Measurements from ENCODE around the gene WDR82.
A peak's percentile ranks its signal among the peaks of the same experiment; 100 is the strongest.

WDR82 gene

GRCh38 chr3:52216585-52217408 is 61.7 kb downstream of the WDR82 start:
- peak; percentile 64 to 86 for DNase-seq (ENCODE audit: low read depth in 1 of 2, low spot score in 1 of 2)
- TF ChIP-seq JUND (IDR thresholded peaks at IDR 0.05; ENCODE audit: low read depth) = peak; percentile 38; the same call in 1 of the 2 replicates
- in situ Hi-C loops (cut with HindIII; ENCODE audit: low pct_unique_long_range_greater_than_20kb, low sequenced_read_pairs) = no loop called here

GRCh38 chr3:52215351-52215750 is 63.1 kb downstream of the WDR82 start:
- TF ChIP-seq JUND (IDR thresholded peaks at IDR 0.05; ENCODE audit: low read depth) = no peak
- DNase-seq (ENCODE audit: low read depth in 1 of 2, low spot score in 1 of 2) = no peak
- in situ Hi-C loops (cut with HindIII; ENCODE audit: low pct_unique_long_range_greater_than_20kb, low sequenced_read_pairs) = no loop called here

DNA sequence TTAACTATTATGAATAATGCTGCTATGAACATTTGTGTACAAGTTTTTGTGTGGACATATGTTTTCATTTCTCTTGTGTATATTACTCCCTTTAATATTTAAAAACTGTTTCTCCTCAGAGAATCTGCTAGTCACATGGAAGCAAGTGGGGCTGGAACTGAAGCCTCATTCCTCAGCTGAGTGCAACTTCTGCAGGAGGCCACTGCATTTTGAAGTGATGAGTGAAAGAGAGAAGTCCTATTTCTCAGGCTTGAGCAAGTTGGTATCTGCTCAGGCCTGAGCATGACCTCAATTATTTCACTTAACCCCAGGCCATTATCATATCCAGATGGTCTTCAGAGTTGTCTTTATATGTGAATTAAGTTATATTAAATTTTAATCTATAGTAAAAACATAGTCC is 64.5 kb downstream of the WDR82 start:
- in situ Hi-C loops (cut with HindIII; ENCODE audit: low pct_unique_long_range_greater_than_20kb, low sequenced_read_pairs) = no loop called here
- TF ChIP-seq JUND (IDR thresholded peaks at IDR 0.05; ENCODE audit: low read depth) = no peak
- no peak for DNase-seq (ENCODE audit: low read depth in 1 of 2, low spot score in 1 of 2)

- in situ Hi-C loops (cut with HindIII; ENCODE audit: low pct_unique_long_range_greater_than_20kb, low sequenced_read_pairs) = no loop called here
- TF ChIP-seq JUND (IDR thresholded peaks at IDR 0.05; ENCODE audit: low read depth) = no peak
- no peak for DNase-seq (ENCODE audit: low read depth in 1 of 2, low spot score in 1 of 2)
These were observed 65.4 kb downstream of the WDR82 start for GRCh38 chr3:52213005-52213404.

GRCh38 chr3:52211268-52211891 is 67.1 kb downstream of the WDR82 start:
- in situ Hi-C loops (cut with HindIII; ENCODE audit: low pct_unique_long_range_greater_than_20kb, low sequenced_read_pairs) = no loop called here
- no peak for TF ChIP-seq JUND (IDR thresholded peaks at IDR 0.05; ENCODE audit: low read depth)
- no peak for DNase-seq (ENCODE audit: low read depth in 1 of 2, low spot score in 1 of 2)

- TF ChIP-seq JUND (IDR thresholded peaks at IDR 0.05; ENCODE audit: low read depth) = peak; percentile 69
- peak in 1 of 2 experiments; percentile 89 for DNase-seq (ENCODE audit: low read depth in 1 of 2, low spot score in 1 of 2)
- in situ Hi-C loops (cut with HindIII; ENCODE audit: low pct_unique_long_range_greater_than_20kb, low sequenced_read_pairs) = no loop called here
These were observed 67.9 kb downstream of the WDR82 start for GRCh38 chr3:52210550-52211046.

- no peak for DNase-seq (ENCODE audit: low read depth in 1 of 2, low spot score in 1 of 2)
- TF ChIP-seq JUND (IDR thresholded peaks at IDR 0.05; ENCODE audit: low read depth) = no peak
- in situ Hi-C loops (cut with HindIII; ENCODE audit: low pct_unique_long_range_greater_than_20kb, low sequenced_read_pairs) = no loop called here
These were observed 68.4 kb downstream of the WDR82 start for GRCh38 chr3:52210037-52210436.

- no peak for DNase-seq (ENCODE audit: low read depth in 1 of 2, low spot score in 1 of 2)
- no peak for TF ChIP-seq JUND (IDR thresholded peaks at IDR 0.05; ENCODE audit: low read depth)
- in situ Hi-C loops (cut with HindIII; ENCODE audit: low pct_unique_long_range_greater_than_20kb, low sequenced_read_pairs) = no loop called here
These were observed 69.9 kb downstream of the WDR82 start for GRCh38 chr3:52208556-52208955.

DNA sequence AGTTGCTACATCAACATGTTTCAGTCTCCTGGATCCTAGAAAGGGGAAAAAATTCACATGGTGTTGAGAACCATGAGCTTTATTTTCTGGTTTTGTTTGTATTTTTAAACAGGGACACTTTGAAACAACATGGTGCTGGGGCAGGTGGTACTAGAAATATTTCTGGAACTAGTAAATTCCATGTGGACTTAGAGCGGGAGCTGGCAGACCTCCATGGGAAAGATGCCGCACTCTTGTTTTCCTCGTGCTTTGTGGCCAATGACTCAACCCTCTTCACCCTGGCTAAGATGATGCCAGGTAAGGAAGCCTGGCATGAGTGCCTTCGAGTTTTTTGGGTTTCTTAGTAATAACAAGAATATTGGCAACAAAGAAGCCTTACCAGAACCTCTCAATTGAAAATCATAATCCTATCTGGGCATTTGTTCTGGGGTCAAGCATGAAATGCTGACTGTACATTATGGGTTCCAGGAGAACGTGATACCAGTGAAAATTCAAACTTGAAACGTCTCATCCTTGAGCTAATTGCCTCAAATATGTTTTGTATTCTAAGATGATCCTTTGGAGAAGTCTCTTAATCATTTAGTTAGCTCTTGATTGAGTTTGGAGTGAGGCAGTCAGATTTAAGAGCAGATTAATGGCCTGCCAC is 72.6 kb downstream of the WDR82 start:
- TF ChIP-seq JUND (IDR thresholded peaks at IDR 0.05; ENCODE audit: low read depth) = no peak
- in situ Hi-C loops (cut with HindIII; ENCODE audit: low pct_unique_long_range_greater_than_20kb, low sequenced_read_pairs) = no loop called here
- DNase-seq (ENCODE audit: low read depth in 1 of 2, low spot score in 1 of 2) = no peak

All from T47D (cell line).